Measurements from ENCODE around the gene FAT4. TPM values are rescaled to one million over a fixed set of nuclear protein-coding genes. Genes with fewer than 3 reads are reported as not detected.

Gene FAT4
- total and polyA plus RNA-seq, 2 donors = 0.94 to 2.7 TPM

DNA sequence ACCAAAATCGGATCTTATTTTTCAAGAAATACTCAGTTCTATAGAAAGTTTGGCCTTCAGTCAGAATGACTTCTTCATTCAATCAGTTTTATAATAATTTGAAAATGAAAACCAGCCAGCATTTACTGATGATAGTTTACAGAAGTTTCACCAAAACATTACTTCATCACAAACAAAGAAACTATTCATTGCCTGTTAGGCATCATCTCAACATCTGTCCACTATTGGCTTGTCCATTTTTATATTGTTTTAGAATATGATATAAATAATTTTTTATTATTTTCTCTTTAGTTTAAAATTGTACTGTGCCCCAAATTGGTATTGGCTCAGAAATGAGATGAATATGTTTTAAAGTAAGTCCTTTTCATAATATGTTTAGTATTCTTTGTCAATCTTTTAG lies 38.4 kb downstream of the FAT4 start:
- Histone ChIP-seq H3K27me3 (ENCODE audit: control insufficient read depth in 2 of 2, insufficient read depth in 1 of 2, low read length in 1 of 2) (no peaks in the 10 kb centered on the region), H3K27ac (ENCODE audit: low read depth in 1 of 2, low read length in 1 of 2) (no peak overlapping the region), H3K4me3 (ENCODE audit: low read length in 2 of 2) (no peak overlapping the region), H3K9me3 (ENCODE audit: control insufficient read depth in 2 of 2, insufficient read depth in 1 of 2, low read length in 1 of 2) (no peaks in the 10 kb centered on the region), H3K36me3 (ENCODE audit: control insufficient read depth in 2 of 2, insufficient read depth in 2 of 2, low read length in 1 of 2) (no peaks in the 10 kb centered on the region), H3K4me1 (ENCODE audit: control insufficient read depth in 2 of 2, insufficient read depth in 2 of 2, low read length in 2 of 2) (no peaks in the 10 kb centered on the region)
- 94% methylated on average over 1 of the region's 1 CpG for WGBS
- DNase-seq (ENCODE audit: low read depth in 6 of 9, low spot score in 9 of 9) = no peak

DNA sequence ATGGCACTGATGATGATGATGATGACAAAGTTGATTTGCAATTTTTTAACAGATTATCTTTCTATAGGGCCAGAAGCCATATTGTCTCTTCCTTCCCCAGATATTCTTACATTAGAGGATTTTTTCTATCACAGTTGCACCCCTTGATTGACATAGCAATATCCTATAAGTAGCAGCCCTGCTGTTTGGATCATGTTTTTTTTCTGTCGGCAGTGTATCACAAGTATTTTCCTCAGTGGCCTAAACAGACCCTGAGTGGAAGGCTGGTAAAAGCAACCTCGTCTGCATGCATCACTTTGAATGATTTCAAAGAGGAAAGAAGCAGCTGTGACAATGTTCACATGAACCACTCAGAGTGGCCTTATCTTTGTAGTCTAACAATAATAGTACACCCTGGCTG lies 41.0 kb downstream of the FAT4 start:
- H3K4me1 ChIP-seq (ENCODE audit: control insufficient read depth in 2 of 2, insufficient read depth in 2 of 2, low read length in 2 of 2) = no peaks in the 10 kb centered on the region
- 90% methylated on average over 2 of the region's 2 CpGs for WGBS
- H3K27ac ChIP-seq (ENCODE audit: low read depth in 1 of 2, low read length in 1 of 2) = no peak overlapping the region

GRCh38 chr4:125357675-125358074 lies 42.9 kb downstream of the FAT4 start:
- no peak overlapping the region for H3K4me3 ChIP-seq (ENCODE audit: low read length in 2 of 2)
- 77% methylated on average over 4 of the region's 4 CpGs for WGBS
- no peaks in the 10 kb centered on the region for H3K4me1 ChIP-seq (ENCODE audit: control insufficient read depth in 2 of 2, insufficient read depth in 2 of 2, low read length in 2 of 2)
- H3K9me3 ChIP-seq (ENCODE audit: control insufficient read depth in 2 of 2, insufficient read depth in 1 of 2, low read length in 1 of 2) = no peaks in the 10 kb centered on the region
- H3K36me3 ChIP-seq (ENCODE audit: control insufficient read depth in 2 of 2, insufficient read depth in 2 of 2, low read length in 1 of 2) = no peaks in the 10 kb centered on the region
- H3K27me3 ChIP-seq (ENCODE audit: control insufficient read depth in 2 of 2, insufficient read depth in 1 of 2, low read length in 1 of 2) = no peaks in the 10 kb centered on the region
- no peak for DNase-seq (ENCODE audit: low read depth in 6 of 9, low spot score in 9 of 9)
- H3K27ac ChIP-seq (ENCODE audit: low read depth in 1 of 2, low read length in 1 of 2) = no peak overlapping the region

More for the DNA sequence above, 41.0 kb downstream of the FAT4 start:
- no peak for DNase-seq (ENCODE audit: low read depth in 6 of 9, low spot score in 9 of 9)
- H3K4me3 ChIP-seq (ENCODE audit: low read length in 2 of 2) = no peak overlapping the region
- H3K27me3 ChIP-seq (ENCODE audit: control insufficient read depth in 2 of 2, insufficient read depth in 1 of 2, low read length in 1 of 2) = no peaks in the 10 kb centered on the region
- H3K9me3 ChIP-seq (ENCODE audit: control insufficient read depth in 2 of 2, insufficient read depth in 1 of 2, low read length in 1 of 2) = no peaks in the 10 kb centered on the region
- H3K36me3 ChIP-seq (ENCODE audit: control insufficient read depth in 2 of 2, insufficient read depth in 2 of 2, low read length in 1 of 2) = no peaks in the 10 kb centered on the region

- WGBS = 97% methylated on average over 6 of the region's 6 CpGs
- Histone ChIP-seq H3K27ac (ENCODE audit: low read depth in 1 of 2, low read length in 1 of 2) (no peak overlapping the region), H3K9me3 (ENCODE audit: control insufficient read depth in 2 of 2, insufficient read depth in 1 of 2, low read length in 1 of 2) (no peaks in the 10 kb centered on the region), H3K4me1 (ENCODE audit: control insufficient read depth in 2 of 2, insufficient read depth in 2 of 2, low read length in 2 of 2) (no peaks in the 10 kb centered on the region), H3K36me3 (ENCODE audit: control insufficient read depth in 2 of 2, insufficient read depth in 2 of 2, low read length in 1 of 2) (no peaks in the 10 kb centered on the region), H3K27me3 (ENCODE audit: control insufficient read depth in 2 of 2, insufficient read depth in 1 of 2, low read length in 1 of 2) (no peaks in the 10 kb centered on the region), H3K4me3 (ENCODE audit: low read length in 2 of 2) (no peak overlapping the region)
- no peak for DNase-seq (ENCODE audit: low read depth in 6 of 9, low spot score in 9 of 9)
Observed at GRCh38 chr4:125358453-125358852, 43.7 kb downstream of the FAT4 start.

DNA sequence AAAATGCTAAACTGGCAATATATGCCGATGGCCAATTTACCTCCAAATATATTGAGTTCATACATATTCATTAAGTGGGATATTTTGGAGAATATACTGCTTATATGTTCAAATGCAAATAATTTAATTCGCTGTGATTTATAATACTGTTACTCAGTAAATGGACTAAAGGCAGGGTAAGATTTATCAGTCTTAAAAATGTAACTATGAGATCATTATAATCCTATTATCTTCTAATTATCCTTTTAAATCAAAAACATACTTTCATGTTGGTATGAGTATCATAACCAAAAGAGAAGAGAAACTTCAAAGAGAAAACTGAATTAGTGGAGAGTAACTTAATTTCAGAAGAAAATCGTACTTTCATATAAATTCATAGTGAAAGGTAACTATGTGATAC lies 44.6 kb downstream of the FAT4 start:
- no peak for DNase-seq (ENCODE audit: low read depth in 6 of 9, low spot score in 9 of 9)
- Histone ChIP-seq H3K27ac (ENCODE audit: low read depth in 1 of 2, low read length in 1 of 2) (no peak overlapping the region), H3K36me3 (ENCODE audit: control insufficient read depth in 2 of 2, insufficient read depth in 2 of 2, low read length in 1 of 2) (no peaks in the 10 kb centered on the region), H3K4me1 (ENCODE audit: control insufficient read depth in 2 of 2, insufficient read depth in 2 of 2, low read length in 2 of 2) (no peaks in the 10 kb centered on the region), H3K27me3 (ENCODE audit: control insufficient read depth in 2 of 2, insufficient read depth in 1 of 2, low read length in 1 of 2) (no peaks in the 10 kb centered on the region), H3K4me3 (ENCODE audit: low read length in 2 of 2) (no peak overlapping the region), H3K9me3 (ENCODE audit: control insufficient read depth in 2 of 2, insufficient read depth in 1 of 2, low read length in 1 of 2) (no peaks in the 10 kb centered on the region)
- 96% methylated on average over 3 of the region's 3 CpGs for WGBS

GRCh38 chr4:125359960-125360634 lies 45.3 kb downstream of the FAT4 start:
- H3K27ac ChIP-seq (ENCODE audit: low read depth in 1 of 2, low read length in 1 of 2) = no peak overlapping the region
- no peaks in the 10 kb centered on the region for H3K4me1 ChIP-seq (ENCODE audit: control insufficient read depth in 2 of 2, insufficient read depth in 2 of 2, low read length in 2 of 2)
- DNase-seq (ENCODE audit: low read depth in 6 of 9, low spot score in 9 of 9) = no peak
- no peaks in the 10 kb centered on the region for H3K9me3 ChIP-seq (ENCODE audit: control insufficient read depth in 2 of 2, insufficient read depth in 1 of 2, low read length in 1 of 2)
- H3K36me3 ChIP-seq (ENCODE audit: control insufficient read depth in 2 of 2, insufficient read depth in 2 of 2, low read length in 1 of 2) = no peaks in the 10 kb centered on the region
- 91% methylated on average over 8 of the region's 8 CpGs for WGBS
- H3K27me3 ChIP-seq (ENCODE audit: control insufficient read depth in 2 of 2, insufficient read depth in 1 of 2, low read length in 1 of 2) = no peaks in the 10 kb centered on the region
- H3K4me3 ChIP-seq (ENCODE audit: low read length in 2 of 2) = no peak overlapping the region

- Histone ChIP-seq H3K36me3 (ENCODE audit: control insufficient read depth in 2 of 2, insufficient read depth in 2 of 2, low read length in 1 of 2) (no peaks in the 10 kb centered on the region), H3K9me3 (ENCODE audit: control insufficient read depth in 2 of 2, insufficient read depth in 1 of 2, low read length in 1 of 2) (no peaks in the 10 kb centered on the region), H3K27me3 (ENCODE audit: control insufficient read depth in 2 of 2, insufficient read depth in 1 of 2, low read length in 1 of 2) (no peaks in the 10 kb centered on the region), H3K4me3 (ENCODE audit: low read length in 2 of 2) (no peak overlapping the region), H3K4me1 (ENCODE audit: control insufficient read depth in 2 of 2, insufficient read depth in 2 of 2, low read length in 2 of 2) (no peaks in the 10 kb centered on the region), H3K27ac (ENCODE audit: low read depth in 1 of 2, low read length in 1 of 2) (no peak overlapping the region)
- no peak for DNase-seq (ENCODE audit: low read depth in 6 of 9, low spot score in 9 of 9)
Observed at GRCh38 chr4:125360727-125361126, 46.0 kb downstream of the FAT4 start.

Measured in thymus (tissue), 11 donors.